NCI-H345 treated with DMSO at 0.1 percent for 48 hours (cell line): ENCODE results near the gene SPIN1.

ENCODE experiments used
- DNase-seq: peaks from one replicate; lab custom pipeline; 2025; ENCODE audit not compliant: unreplicated experiment; lab: John Stamatoyannopoulos, UW

Gene SPIN1

GRCh38 chr9:88488166-88488565 lies 99.9 kb downstream of the SPIN1 start:
- DNase-seq = no peak

GRCh38 chr9:88494983-88495721 lies 106.9 kb downstream of the SPIN1 start:
- DNase-seq = no peak

DNA sequence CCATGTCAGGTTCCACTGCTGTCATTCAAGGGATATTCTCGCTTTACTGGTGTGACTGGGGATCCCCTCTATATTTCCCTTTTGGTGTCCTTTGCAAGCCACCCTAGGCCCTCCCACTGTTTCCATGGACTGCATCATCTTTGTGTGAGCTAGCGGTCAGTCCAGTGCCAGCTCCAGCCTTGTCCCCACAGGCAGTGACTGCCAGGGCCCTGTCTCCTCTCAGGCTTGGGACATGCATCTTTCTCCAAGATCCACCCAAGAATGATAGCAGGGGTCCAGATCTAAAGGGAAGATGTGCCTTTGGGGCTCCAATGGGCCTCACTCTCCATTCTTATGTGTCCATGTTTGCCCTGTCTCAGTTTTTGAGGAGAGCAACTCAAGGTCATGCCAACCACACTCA lies 109.0 kb downstream of the SPIN1 start:
- DNase-seq = no peak

DNA sequence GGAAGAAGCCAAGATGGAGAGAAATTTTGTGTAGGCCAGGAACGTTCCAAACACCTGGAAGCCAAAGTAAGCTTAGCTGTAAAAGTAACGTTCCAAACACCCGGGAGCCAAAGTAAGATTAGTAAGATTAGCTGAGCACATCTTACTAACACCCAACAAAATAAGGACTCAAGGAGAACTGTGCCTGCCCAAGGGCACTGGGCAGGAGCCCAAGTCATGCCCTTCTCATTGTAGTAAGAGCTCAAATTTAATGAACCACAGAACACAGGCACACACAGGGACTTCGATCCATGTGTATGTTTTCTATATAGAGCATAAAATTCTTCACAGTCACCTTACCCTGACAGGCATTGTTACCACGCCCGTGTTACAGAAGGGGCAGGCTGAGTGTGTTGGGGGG lies 110.6 kb downstream of the SPIN1 start:
- DNase-seq = no peak

- no peak for DNase-seq
Observed at GRCh38 chr9:88501086-88501485, 112.8 kb downstream of the SPIN1 start.

- DNase-seq = no peak
Observed at GRCh38 chr9:88502552-88503034, 114.3 kb downstream of the SPIN1 start.

- no peak for DNase-seq
Observed at GRCh38 chr9:88503081-88503844, 115.0 kb downstream of the SPIN1 start.

DNA sequence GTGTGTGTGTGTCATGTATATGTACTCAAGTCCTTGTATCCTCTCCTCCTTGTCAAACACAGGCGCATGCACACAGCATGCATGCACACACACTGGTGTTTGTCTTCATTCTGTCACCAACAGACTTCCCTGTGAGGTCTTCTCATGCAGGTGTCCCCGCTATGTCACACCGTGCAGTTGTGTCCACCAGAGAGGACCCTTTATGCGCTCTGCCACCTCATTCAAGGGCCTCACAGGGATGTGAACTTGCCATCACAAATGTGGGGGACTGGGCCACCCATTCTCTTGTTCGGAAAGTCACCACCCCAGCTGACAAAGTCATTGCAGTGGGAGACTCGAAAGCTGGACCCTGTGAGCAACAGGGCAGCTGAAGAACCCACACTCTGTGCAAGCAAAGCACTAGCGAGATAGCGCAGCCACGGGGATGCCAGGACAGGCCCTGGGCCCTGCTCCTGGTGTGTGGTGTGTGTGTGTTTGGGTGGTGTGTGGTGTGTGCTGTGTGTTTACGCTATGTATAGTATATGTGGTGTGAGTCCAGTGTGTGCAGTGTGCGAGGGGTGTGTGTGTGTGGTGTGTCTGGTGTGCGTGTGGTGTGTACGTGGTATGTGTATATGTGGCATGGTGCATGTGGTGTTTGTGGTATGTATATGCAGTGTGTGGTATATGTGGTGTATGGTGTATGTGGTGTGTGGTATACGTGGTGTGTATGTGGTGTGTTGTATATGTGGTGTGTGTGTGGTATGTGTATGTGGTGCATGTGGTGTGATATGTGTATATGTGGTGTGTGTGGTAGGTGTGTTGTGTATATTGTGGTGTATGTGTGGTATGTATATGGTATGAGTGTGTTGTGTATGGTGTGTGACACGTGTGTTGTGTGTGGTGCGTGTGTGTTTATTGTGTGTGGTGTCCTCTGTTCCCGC lies 115.9 kb downstream of the SPIN1 start:
- DNase-seq = no peak

DNA sequence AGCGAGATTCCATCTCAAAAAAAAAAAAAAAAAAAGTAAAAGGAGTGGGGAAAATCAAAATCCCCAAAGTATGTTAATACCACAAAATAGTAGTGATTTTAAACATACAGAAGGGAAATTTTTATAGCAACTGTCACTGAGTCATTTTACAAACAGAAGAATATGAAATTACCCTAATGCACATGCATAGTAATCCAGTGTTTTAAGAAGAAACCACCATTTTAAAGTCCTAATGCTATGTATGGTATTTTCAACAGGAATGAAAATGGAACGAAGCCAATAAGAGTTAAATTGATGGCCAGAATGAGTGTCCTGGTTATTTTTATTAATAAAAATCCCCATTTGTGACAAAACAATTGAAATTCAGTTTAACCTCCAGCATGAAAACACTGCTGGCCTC lies 120.1 kb downstream of the SPIN1 start:
- no peak for DNase-seq

- no peak for DNase-seq
Observed at GRCh38 chr9:88511906-88512305, 123.7 kb downstream of the SPIN1 start.

DNA sequence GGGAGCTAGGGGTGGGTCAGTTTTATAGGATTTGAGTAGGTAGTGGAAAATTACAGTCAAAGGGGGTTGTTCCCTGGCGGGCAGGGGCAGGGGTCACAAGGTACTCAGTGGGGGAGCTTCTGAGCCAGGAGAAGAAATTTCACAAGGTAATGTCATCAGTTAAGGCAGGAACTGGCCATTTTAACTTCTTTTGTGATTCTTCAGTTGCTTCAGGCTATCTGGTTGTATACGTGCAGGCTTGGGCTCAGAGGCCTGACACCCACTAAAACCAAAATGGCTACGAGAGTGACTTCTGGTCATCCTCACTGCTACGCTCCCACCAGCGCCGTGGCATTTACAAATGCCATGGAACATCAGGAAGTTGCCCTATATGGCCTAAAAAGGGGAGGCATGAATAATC lies 126.0 kb downstream of the SPIN1 start:
- no peak for DNase-seq

- DNase-seq = no peak
Observed at GRCh38 chr9:88521308-88521707, 133.1 kb downstream of the SPIN1 start.

- DNase-seq = no peak
Observed at GRCh38 chr9:88522360-88522759, 134.1 kb downstream of the SPIN1 start.

- no peak for DNase-seq
Observed at GRCh38 chr9:88523056-88523455, 134.8 kb downstream of the SPIN1 start.

DNA sequence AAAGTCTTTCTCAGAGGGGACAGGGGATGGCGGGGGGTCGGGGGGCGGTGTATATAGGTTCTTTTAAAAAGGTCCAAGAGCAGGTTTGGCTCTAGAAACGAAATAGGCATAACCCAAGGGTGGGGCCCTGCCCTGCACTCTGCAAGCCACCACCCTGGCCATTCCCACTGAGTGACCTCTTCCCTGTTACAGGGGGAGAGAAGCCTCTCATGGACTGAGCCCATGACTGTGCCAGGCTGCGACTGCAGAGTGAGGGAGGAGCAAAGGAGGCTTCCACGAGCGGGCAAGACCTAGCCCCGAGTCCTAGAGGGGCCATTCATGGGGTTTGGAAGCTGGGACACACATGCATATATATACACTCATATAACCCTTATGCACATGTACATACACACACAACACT lies 136.7 kb downstream of the SPIN1 start:
- DNase-seq = no peak

DNA sequence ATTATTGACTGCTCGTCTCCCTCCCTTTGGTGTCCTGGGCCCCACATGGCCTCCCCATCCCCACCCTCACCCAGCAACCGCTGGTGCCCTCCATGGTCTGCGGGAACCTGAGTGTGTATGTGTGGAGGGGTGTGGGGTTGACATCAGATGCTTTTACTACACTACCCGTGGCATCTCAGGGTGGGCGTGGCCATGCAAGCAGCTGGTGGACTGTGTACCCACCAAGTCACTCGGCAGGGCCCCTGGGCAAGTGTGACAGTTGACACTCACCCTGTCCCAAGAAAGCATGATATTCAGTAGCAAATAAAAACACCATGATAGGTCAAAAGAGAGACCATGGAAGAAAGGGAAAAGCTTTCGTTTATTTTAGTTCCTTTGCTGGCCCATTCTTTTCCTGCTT lies 139.4 kb downstream of the SPIN1 start:
- no peak for DNase-seq
